K562 (cell line): Measurements from ENCODE around the gene CFD. TPM values are rescaled to one million over a fixed set of nuclear protein-coding genes. Genes with fewer than 3 reads are reported as not detected.

Source experiments
- BRCA1 ChIP-seq, 2 experiments: fragments of 450-650 bp in 1 of 2; sonication (generic) in 1 of 2; formaldehyde crosslinking in 1 of 2; IDR thresholded peaks; 2 replicates each; pipeline versions ENCODE4 v1.5.0 to v1.6.1; 2017 to 2020; ENCODE audit warnings: mild to moderate bottlenecking in 1 of 2, missing genetic modification reagents in 1 of 2
- CHD2 ChIP-seq: IDR thresholded peaks from 2 replicates; pipeline ENCODE4 v1.6.1; 2011; ENCODE audit warnings: low read depth, low read length
- DNMT1 ChIP-seq: fragments of 450-650 bp; IDR thresholded peaks from 2 replicates; pipeline ENCODE4 v1.6.1; 2016; ENCODE audit warnings: antibody characterized with exemption, mild to moderate bottlenecking
- E2F3 ChIP-seq: fragments of 250-450 bp; sonication (Bioruptor Pico); IDR thresholded peaks from 2 replicates; pipeline ENCODE4 v1.4.0; 2020; ENCODE audit warnings: mild to moderate bottlenecking
- EP400 ChIP-seq: fragments of 450-650 bp; IDR thresholded peaks from 2 replicates; pipeline ENCODE4 v1.6.1; 2017; ENCODE audit warnings: antibody characterized with exemption, mild to moderate bottlenecking, moderate library complexity
- EWSR1 ChIP-seq: fragments of 450-650 bp; IDR thresholded peaks from 2 replicates; pipeline ENCODE4 v1.6.1; 2018; ENCODE audit warnings: borderline replicate concordance, mild to moderate bottlenecking, low read depth, moderate library complexity; ENCODE audit not compliant: partially characterized antibody
- HDGF ChIP-seq: fragments of 450-650 bp; IDR thresholded peaks from 2 replicates; pipeline ENCODE4 v1.6.1; 2016
- HNRNPH1 ChIP-seq: fragments of 200-400 bp; formaldehyde crosslinking; optimal IDR thresholded peaks from 2 replicates; pipeline ENCODE3; 2017; ENCODE audit warnings: low read depth, mild to moderate bottlenecking, low read length, moderate library complexity
- KAT8 ChIP-seq: fragments of 450-650 bp; IDR thresholded peaks from 2 replicates; pipeline ENCODE4 v1.6.1; 2016; ENCODE audit warnings: low read depth, mild to moderate bottlenecking
- MEF2A ChIP-seq: IDR thresholded peaks from 2 replicates; pipeline ENCODE4 v1.6.1; 2011; ENCODE audit warnings: low read depth, mild to moderate bottlenecking, low read length, moderate library complexity; ENCODE audit not compliant: control insufficient read depth
- RCOR1 ChIP-seq, 2 experiments: IDR thresholded peaks; 2 replicates each; pipeline ENCODE4 v1.6.1; 2012; ENCODE audit warnings: low read depth in 2 of 2, low read length in 2 of 2, borderline replicate concordance in 1 of 2, improper control_type of control experiment in 1 of 2
- SETDB1 ChIP-seq: IDR thresholded peaks from one replicate; pipeline ENCODE4 v1.6.1; 2012; ENCODE audit warnings: low read length, control low read depth, inconsistent platforms
- SMARCA5 ChIP-seq: fragments of 450-650 bp; IDR thresholded peaks from 2 replicates; pipeline ENCODE4 v1.6.1; 2016
- SP1 ChIP-seq: sonication (generic); formaldehyde crosslinking; IDR thresholded peaks from 2 replicates; pipeline ENCODE4 v1.8.1; 2022; ENCODE audit warnings: mild to moderate bottlenecking, missing genetic modification reagents
- TCFL5 ChIP-seq: fragments of 250-450 bp; sonication (Bioruptor Pico); conservative IDR thresholded peaks from 2 replicates; pipeline ENCODE4 v1.6.1; 2021; ENCODE audit warnings: mild to moderate bottlenecking, moderate library complexity, matching md5 sums
- ZNF263 ChIP-seq: sonication (generic); formaldehyde crosslinking; IDR thresholded peaks from 2 replicates; pipeline ENCODE4 v1.8.0; 2022; ENCODE audit warnings: mild to moderate bottlenecking, missing genetic modification reagents, borderline replicate concordance
- ZNF347 ChIP-seq: fragments of 450-650 bp; formaldehyde crosslinking; IDR thresholded peaks from 2 replicates; pipeline ENCODE4 v1.4.0; 2020; ENCODE audit warnings: low read depth, mild to moderate bottlenecking, moderate library complexity
- polyA plus RNA-seq, 8 experiments: library from polyadenylated mRNA; depleted of rRNA in 4 of 8; stranded (reverse) in 5 of 8; unstranded in 3 of 8; fragments of >200 nt; fragmentation: Nextera tagmentation in 2 of 8; fragmentation: Illumina TruSeq in 1 of 8; extraction: Ambion mirVana in 2 of 8; extraction: Trizol in 1 of 8; gene quantifications; 2 replicates each; pipeline versions ENCODE4 v1.2.1 to v1.2.3, GENCODE V29; 2011 to 2014; ENCODE audit warnings: inconsistent platforms in 1 of 8, missing spikeins in 1 of 8
- total RNA-seq, 7 experiments: library from RNA; depleted of rRNA in 6 of 7; stranded (reverse); fragments of >200 nt in 6 of 7; fragmentation: Illumina TruSeq in 2 of 7; extraction: Trizol in 2 of 7; gene quantifications; 2 replicates each; pipeline versions ENCODE4 v1.2.1 to v1.2.3, GENCODE V29; 2011 to 2021; ENCODE audit warnings: low replicate concordance in 1 of 7
- TF ChIP-seq, protein P1 (sequence below): fragments of 450-650 bp; formaldehyde crosslinking; IDR thresholded peaks from 2 replicates; pipeline ENCODE4 v1.4.0; 2020; ENCODE audit warnings: mild to moderate bottlenecking, moderate library complexity
- TF ChIP-seq, protein P2 (sequence below): conservative IDR thresholded peaks from 2 replicates; pipeline ENCODE4 v1.6.1; 2011; ENCODE audit warnings: low read depth, mild to moderate bottlenecking, low read length; ENCODE audit not compliant: control insufficient read depth
- TF ChIP-seq, protein P3 (sequence below), 2 experiments: fragments of 250-450 bp in 1 of 2; fragments of 450-650 bp in 1 of 2; sonication (Bioruptor Pico) in 1 of 2; IDR thresholded peaks; 2 replicates each; pipeline versions ENCODE4 v1.6.1 to v1.8.0; 2016 to 2021; ENCODE audit warnings: mild to moderate bottlenecking in 2 of 2, moderate library complexity in 2 of 2, missing compliant biosample characterization in 1 of 2, missing genetic modification characterization in 1 of 2
- TF ChIP-seq, protein P4 (sequence below): IDR thresholded peaks from 2 replicates; pipeline ENCODE4 v1.6.1; 2011; ENCODE audit not compliant: insufficient read length; ENCODE audit errors: extremely low read depth
- TF ChIP-seq, protein P5 (sequence below): fragments of 250-450 bp; sonication (Bioruptor Pico); IDR thresholded peaks from 2 replicates; pipeline ENCODE4 v1.5.0; 2021
- TF ChIP-seq, protein P6 (sequence below): sonication (generic); formaldehyde crosslinking; IDR thresholded peaks from 2 replicates; pipeline ENCODE4 v1.9.0; 2022; ENCODE audit warnings: mild to moderate bottlenecking, missing genetic modification reagents

Gene CFD
- total and polyA plus RNA-seq, 9 of the 15 experiments (the other 6 are each of a cell fraction or from before 2014, with no cell fraction given) = 0.52 to 59.4 (median 7.6) TPM

DNA sequence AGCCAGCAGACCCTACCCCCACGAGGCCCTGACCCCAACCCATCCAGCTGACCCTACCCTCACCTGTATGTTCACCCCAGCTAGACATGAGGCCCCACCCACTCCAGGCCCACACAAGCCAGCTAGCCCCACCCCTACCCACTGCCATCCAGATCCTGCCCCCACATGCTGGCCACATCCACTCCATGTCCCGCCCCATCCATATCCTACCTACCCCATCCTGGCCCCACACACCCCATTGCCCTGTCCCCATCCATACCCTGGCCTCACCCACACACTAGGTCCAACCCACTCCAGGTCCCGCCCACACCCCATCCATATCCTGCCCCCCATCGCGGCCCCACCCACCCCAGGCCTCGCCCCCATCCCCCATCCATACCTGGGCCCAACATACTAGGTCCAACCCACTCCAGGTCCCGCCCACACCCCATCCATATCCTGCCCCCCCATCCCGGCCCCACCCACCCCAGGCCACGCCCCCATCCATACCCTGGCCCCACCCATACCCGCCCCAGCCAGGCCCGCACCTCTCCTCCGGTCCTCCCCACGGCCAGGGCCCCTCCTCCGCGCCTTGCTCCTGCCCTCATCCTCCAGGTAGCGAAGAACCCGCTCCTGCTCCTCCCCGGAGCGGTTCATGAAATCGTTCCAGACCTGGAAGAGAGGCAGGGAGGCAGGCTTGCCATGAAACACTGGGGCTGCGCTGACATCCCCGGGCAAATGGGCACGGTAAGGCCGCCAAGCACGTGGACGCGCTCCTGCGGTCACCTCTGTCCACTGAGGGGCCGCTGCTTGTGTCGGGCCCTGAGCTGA is 41.0 kb downstream of the CFD start (continued):
- TF ChIP-seq, protein P1, sequence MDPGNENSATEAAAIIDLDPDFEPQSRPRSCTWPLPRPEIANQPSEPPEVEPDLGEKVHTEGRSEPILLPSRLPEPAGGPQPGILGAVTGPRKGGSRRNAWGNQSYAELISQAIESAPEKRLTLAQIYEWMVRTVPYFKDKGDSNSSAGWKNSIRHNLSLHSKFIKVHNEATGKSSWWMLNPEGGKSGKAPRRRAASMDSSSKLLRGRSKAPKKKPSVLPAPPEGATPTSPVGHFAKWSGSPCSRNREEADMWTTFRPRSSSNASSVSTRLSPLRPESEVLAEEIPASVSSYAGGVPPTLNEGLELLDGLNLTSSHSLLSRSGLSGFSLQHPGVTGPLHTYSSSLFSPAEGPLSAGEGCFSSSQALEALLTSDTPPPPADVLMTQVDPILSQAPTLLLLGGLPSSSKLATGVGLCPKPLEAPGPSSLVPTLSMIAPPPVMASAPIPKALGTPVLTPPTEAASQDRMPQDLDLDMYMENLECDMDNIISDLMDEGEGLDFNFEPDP (CRISPR knock-in tag) = 0 out of 2 replicates have a peak, but pooled peaks have one; percentile 39
- TF ChIP-seq KAT8 (no peak), ZNF263 (CRISPR knock-in tag) (peak; percentile 98), ZNF347 (no peak), E2F3 (no peak), SETDB1 (no peak), BRCA1 (IDR thresholded peaks at IDR 0.05) (no peak), BRCA1 (CRISPR knock-in tag; IDR thresholded peaks at IDR 0.05) (no peak), RCOR1 (IDR thresholded peaks at IDR 0.05; ENCODE audit: borderline replicate concordance in 1 of 2, low read depth in 2 of 2, low read length in 2 of 2) (0 out of 4 replicates have a peak, but pooled peaks of 1 of the 2 experiments have one; percentile 9), EWSR1 (no peak), HNRNPH1 (no peak), SMARCA5 (peak; percentile 22; the same call in 1 of the 2 replicates), HDGF (peak; percentile 97), DNMT1 (no peak), TCFL5 (no peak), SP1 (CRISPR knock-in tag) (peak; percentile 29; the same call in 1 of the 2 replicates), EP400 (peak; percentile 59; the same call in 1 of the 2 replicates), CHD2 (0 out of 2 replicates have a peak, but pooled peaks have one; percentile 19), MEF2A (no peak)
- TF ChIP-seq, protein P2, sequence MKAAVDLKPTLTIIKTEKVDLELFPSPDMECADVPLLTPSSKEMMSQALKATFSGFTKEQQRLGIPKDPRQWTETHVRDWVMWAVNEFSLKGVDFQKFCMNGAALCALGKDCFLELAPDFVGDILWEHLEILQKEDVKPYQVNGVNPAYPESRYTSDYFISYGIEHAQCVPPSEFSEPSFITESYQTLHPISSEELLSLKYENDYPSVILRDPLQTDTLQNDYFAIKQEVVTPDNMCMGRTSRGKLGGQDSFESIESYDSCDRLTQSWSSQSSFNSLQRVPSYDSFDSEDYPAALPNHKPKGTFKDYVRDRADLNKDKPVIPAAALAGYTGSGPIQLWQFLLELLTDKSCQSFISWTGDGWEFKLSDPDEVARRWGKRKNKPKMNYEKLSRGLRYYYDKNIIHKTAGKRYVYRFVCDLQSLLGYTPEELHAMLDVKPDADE = no peak
- TF ChIP-seq, protein P3, sequence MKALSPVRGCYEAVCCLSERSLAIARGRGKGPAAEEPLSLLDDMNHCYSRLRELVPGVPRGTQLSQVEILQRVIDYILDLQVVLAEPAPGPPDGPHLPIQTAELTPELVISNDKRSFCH (CRISPR knock-in tag; IDR thresholded peaks at IDR 0.05) = no peak
- TF ChIP-seq, protein P3 (tag; IDR thresholded peaks at IDR 0.05) = no peak
- TF ChIP-seq, protein P4, sequence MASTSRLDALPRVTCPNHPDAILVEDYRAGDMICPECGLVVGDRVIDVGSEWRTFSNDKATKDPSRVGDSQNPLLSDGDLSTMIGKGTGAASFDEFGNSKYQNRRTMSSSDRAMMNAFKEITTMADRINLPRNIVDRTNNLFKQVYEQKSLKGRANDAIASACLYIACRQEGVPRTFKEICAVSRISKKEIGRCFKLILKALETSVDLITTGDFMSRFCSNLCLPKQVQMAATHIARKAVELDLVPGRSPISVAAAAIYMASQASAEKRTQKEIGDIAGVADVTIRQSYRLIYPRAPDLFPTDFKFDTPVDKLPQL = no peak
- TF ChIP-seq, protein P5, sequence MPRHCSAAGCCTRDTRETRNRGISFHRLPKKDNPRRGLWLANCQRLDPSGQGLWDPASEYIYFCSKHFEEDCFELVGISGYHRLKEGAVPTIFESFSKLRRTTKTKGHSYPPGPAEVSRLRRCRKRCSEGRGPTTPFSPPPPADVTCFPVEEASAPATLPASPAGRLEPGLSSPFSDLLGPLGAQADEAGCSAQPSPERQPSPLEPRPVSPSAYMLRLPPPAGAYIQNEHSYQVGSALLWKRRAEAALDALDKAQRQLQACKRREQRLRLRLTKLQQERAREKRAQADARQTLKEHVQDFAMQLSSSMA (CRISPR knock-in tag) = no peak
- TF ChIP-seq, protein P6, sequence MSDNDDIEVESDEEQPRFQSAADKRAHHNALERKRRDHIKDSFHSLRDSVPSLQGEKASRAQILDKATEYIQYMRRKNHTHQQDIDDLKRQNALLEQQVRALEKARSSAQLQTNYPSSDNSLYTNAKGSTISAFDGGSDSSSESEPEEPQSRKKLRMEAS (CRISPR knock-in tag) = peak; percentile 62
